Keratinocyte (primary cell): ENCODE measurements around the gene CTU1. TPM values are rescaled to one million over a fixed set of nuclear protein-coding genes. Genes with fewer than 3 reads are reported as not detected.

ENCODE experiments used
- DNase-seq: peaks from one replicate; pipeline ENCODE4 v3.0.0-alpha.2; 2011; ENCODE audit warnings: low read depth, missing footprints, low spot score
- FAIRE-seq: peaks from 2 replicates; lab custom pipeline; 2011; peaks lifted over from hg19 to GRCh38; lab: Jason Lieb, UNC
- H2AFZ ChIP-seq: 2 replicates; pipeline ENCODE4 v1.6.0; 2012; ENCODE audit warnings: low read length, control low read depth, inconsistent platforms; ENCODE audit not compliant: control insufficient read depth
- H3K27ac ChIP-seq: 2 replicates; pipeline ENCODE4 v1.5.1; 2011; ENCODE audit warnings: low read length; ENCODE audit not compliant: control insufficient read depth, insufficient read depth
- H3K27me3 ChIP-seq: 3 replicates; pipeline ENCODE4 v1.6.0; 2011; ENCODE audit warnings: low read length; ENCODE audit not compliant: control insufficient read depth, insufficient read depth; ENCODE audit errors: extremely low read depth
- H3K36me3 ChIP-seq, 2 experiments: 2 replicates in 1 of 2; 3 replicates in 1 of 2; pipeline ENCODE4 v1.5.1; 2011; ENCODE audit warnings: low read length in 2 of 2, mild to moderate bottlenecking in 1 of 2; ENCODE audit not compliant: control insufficient read depth in 2 of 2, insufficient read depth in 2 of 2; ENCODE audit errors: extremely low read depth in 1 of 2
- H3K4me1 ChIP-seq: 3 replicates; pipeline ENCODE4 v1.5.1; 2011; ENCODE audit warnings: low read length; ENCODE audit not compliant: control insufficient read depth, insufficient read depth; ENCODE audit errors: extremely low read depth
- H3K4me2 ChIP-seq: 3 replicates; pipeline ENCODE4 v1.6.0; 2011; ENCODE audit warnings: low read depth, low read length; ENCODE audit not compliant: control insufficient read depth, insufficient read depth; ENCODE audit errors: extremely low read depth
- H3K4me3 ChIP-seq, 3 experiments: fragments of 200-600 bp in 1 of 3; sonication (generic) in 1 of 3; 2 replicates in 2 of 3; 3 replicates in 1 of 3; pipeline ENCODE4 v1.5.1; 2011 to 2016; ENCODE audit warnings: low read length in 3 of 3, mild to moderate bottlenecking in 3 of 3, control low read depth in 2 of 3, inconsistent platforms in 1 of 3, low read depth in 1 of 3, mixed read lengths in 1 of 3, mixed run types in 1 of 3, moderate library complexity in 1 of 3; ENCODE audit not compliant: control insufficient read depth in 2 of 3, insufficient read depth in 2 of 3; ENCODE audit errors: extremely low read depth in 1 of 3
- H3K79me2 ChIP-seq: 2 replicates; pipeline ENCODE4 v1.6.0; 2012; ENCODE audit warnings: low read length; ENCODE audit not compliant: control insufficient read depth, insufficient read depth
- H3K9ac ChIP-seq: 3 replicates; pipeline ENCODE4 v1.6.0; 2011; ENCODE audit warnings: low read length; ENCODE audit not compliant: control insufficient read depth, insufficient read depth; ENCODE audit errors: extremely low read depth
- H3K9me1 ChIP-seq: 3 replicates; pipeline ENCODE4 v1.6.0; 2011; ENCODE audit warnings: low read length; ENCODE audit not compliant: control insufficient read depth, insufficient read depth; ENCODE audit errors: extremely low read depth
- H3K9me3 ChIP-seq: 2 replicates; pipeline ENCODE4 v1.5.1; 2012; ENCODE audit warnings: low read depth, low read length; ENCODE audit not compliant: control insufficient read depth
- H4K20me1 ChIP-seq: 3 replicates; pipeline ENCODE4 v1.6.0; 2011; ENCODE audit warnings: low read length; ENCODE audit not compliant: control insufficient read depth, insufficient read depth; ENCODE audit errors: extremely low read depth
- EZH2 ChIP-seq: IDR thresholded peaks from one replicate; pipeline ENCODE4 v1.6.1; 2012; ENCODE audit warnings: inconsistent platforms, mild to moderate bottlenecking, low read length, moderate library complexity
- dilution Hi-C: fragments of 300-500 bp; cut with MboI; formaldehyde crosslinking; loops from one replicate; pipeline ENCODE4 v1.7.0; 2020; ENCODE audit warnings: low sequenced_read_pairs; ENCODE audit not compliant: extremely low pct_ligation_motif_present
- polyA plus RNA-seq, 5 experiments: library from polyadenylated mRNA; depleted of rRNA in 3 of 5; stranded (reverse) in 3 of 5; stranded (forward) in 1 of 5; unstranded in 1 of 5; fragments of >200 nt; gene quantifications; 1 replicate in 1 of 5; 2 replicates in 3 of 5; 3 replicates in 1 of 5; pipeline versions ENCODE4 v1.2.1 to v1.2.3, GENCODE V29; 2011 to 2012; ENCODE audit warnings: missing spikeins in 2 of 5, low read depth in 1 of 5, low replicate concordance in 1 of 5
- TF ChIP-seq, protein P1 (sequence below), 3 experiments: IDR thresholded peaks in 1 of 3; conservative IDR thresholded peaks in 1 of 3; optimal IDR thresholded peaks in 1 of 3; 2 replicates in 2 of 3; 3 replicates in 1 of 3; pipeline versions ENCODE3 to v1.5.1; 2011; ENCODE audit warnings: low read length in 3 of 3, mild to moderate bottlenecking in 3 of 3, moderate library complexity in 2 of 3, control low read depth in 1 of 3, inconsistent platforms in 1 of 3; ENCODE audit not compliant: insufficient read depth in 2 of 3; ENCODE audit errors: extremely low read depth in 1 of 3

CTU1 gene
- polyA plus RNA-seq, 1 donor (not counting 4 experiments of a cell fraction or from before 2014, with no cell fraction given): 1.9 TPM

- TF ChIP-seq, protein P1, sequence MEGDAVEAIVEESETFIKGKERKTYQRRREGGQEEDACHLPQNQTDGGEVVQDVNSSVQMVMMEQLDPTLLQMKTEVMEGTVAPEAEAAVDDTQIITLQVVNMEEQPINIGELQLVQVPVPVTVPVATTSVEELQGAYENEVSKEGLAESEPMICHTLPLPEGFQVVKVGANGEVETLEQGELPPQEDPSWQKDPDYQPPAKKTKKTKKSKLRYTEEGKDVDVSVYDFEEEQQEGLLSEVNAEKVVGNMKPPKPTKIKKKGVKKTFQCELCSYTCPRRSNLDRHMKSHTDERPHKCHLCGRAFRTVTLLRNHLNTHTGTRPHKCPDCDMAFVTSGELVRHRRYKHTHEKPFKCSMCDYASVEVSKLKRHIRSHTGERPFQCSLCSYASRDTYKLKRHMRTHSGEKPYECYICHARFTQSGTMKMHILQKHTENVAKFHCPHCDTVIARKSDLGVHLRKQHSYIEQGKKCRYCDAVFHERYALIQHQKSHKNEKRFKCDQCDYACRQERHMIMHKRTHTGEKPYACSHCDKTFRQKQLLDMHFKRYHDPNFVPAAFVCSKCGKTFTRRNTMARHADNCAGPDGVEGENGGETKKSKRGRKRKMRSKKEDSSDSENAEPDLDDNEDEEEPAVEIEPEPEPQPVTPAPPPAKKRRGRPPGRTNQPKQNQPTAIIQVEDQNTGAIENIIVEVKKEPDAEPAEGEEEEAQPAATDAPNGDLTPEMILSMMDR (optimal IDR thresholded peaks at IDR 0.05 in 1 of 3, IDR thresholded peaks at IDR 0.05 in 1 of 3, conservative IDR thresholded peaks at IDR 0.05 in 1 of 3; ENCODE audit: extremely low read depth in 1 of 3, insufficient read depth in 2 of 3, low read length in 3 of 3): no peak
- no peak for TF ChIP-seq EZH2
- no peaks in the 10 kb centered on the region for H3K9me3 ChIP-seq
These were observed 42.8 kb downstream of the CTU1 start for GRCh38 chr19:51065221-51065960.

DNA sequence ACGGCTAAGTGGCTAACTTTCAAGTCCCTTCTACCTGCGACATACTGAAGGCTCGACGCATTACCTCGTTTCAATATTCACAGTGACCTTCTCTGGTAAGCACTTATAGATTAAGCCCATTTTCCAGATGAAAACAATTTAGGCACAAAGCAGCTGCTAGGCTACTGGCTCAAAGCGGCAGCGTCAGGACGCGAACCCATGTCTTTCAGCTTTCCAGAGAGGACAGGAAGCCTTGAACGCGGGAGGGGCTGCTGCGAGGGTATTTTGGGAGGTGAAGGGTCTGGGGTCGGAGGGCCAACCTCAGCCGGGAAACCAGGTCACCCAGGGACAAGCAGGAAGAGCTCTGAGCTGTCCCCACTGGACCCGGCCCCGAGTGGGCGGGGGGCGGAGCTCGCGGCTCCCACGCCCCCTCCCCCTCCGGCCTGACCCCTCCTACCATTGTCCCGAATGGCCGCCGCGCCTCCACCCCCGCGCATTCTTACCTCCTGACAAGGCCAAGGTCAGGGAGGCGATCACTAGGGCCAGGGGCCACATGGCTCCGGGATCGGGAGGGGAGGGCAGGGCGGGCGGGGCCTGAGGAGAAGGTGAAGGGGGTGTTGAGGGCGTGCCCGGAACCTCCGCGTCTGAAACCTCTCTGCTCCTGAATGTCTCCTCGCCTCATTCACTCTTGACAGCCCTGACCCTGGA, 43.5 kb downstream of the CTU1 start, which contains the start of gene KLK13:
Gene KLK13, minus strand, starts transcription at position 559 of the 687 bp plus-strand sequence. Its CDS starts 25 bp downstream, at position 534.
- Histone ChIP-seq H3K27ac (no peak within 1 kb of the TSS), H4K20me1 (no peaks in the 10 kb centered on the region), H3K4me2 (peak within 1 kb of the TSS; percentile 49), H2AFZ (peak within 1 kb of the TSS; percentile 31), H3K9ac (no peak within 1 kb of the TSS), H3K9me1 (no peaks in the 10 kb centered on the region), H3K27me3 (peaks cover 21% of the 10 kb centered on the region), H3K79me2 (no peaks in the 10 kb centered on the region), H3K4me3 (peak within 1 kb of the TSS; percentile 9 to 21 (median 17)), H3K9me3 (no peaks in the 10 kb centered on the region), H3K36me3 (no peaks in the 10 kb centered on the region), H3K4me1 (peaks cover 3% of the 10 kb centered on the region)
- no peak for FAIRE-seq
- dilution Hi-C loops: no loop called here
- TF ChIP-seq EZH2: no peak
- TF ChIP-seq, protein P1 (optimal IDR thresholded peaks at IDR 0.05 in 1 of 3, IDR thresholded peaks at IDR 0.05 in 1 of 3, conservative IDR thresholded peaks at IDR 0.05 in 1 of 3; ENCODE audit: extremely low read depth in 1 of 3, insufficient read depth in 2 of 3, low read length in 3 of 3): no peak
- DNase-seq: no peak

More at GRCh38 chr19:51065221-51065960, 42.8 kb downstream of the CTU1 start:
- H3K9ac ChIP-seq: no peak overlapping the region
- peak overlapping the region; percentile 31 for H2AFZ ChIP-seq
- no peak overlapping the region for H3K27ac ChIP-seq
- dilution Hi-C loops: no loop called here
- DNase-seq (no peak), FAIRE-seq (no peak)
- H3K9me1 ChIP-seq: no peaks in the 10 kb centered on the region
- no peaks in the 10 kb centered on the region for H4K20me1 ChIP-seq
- H3K4me3 ChIP-seq: peak overlapping the region; percentile 9 to 21 (median 17)
- H3K27me3 ChIP-seq: peaks cover 18% of the 10 kb centered on the region
- H3K36me3 ChIP-seq: no peaks in the 10 kb centered on the region
- H3K4me2 ChIP-seq: peak overlapping the region; percentile 49
- peaks cover 3% of the 10 kb centered on the region for H3K4me1 ChIP-seq
- no peaks in the 10 kb centered on the region for H3K79me2 ChIP-seq
